ENCODE data around the gene ZC3H7A.

The ZC3H7A gene

GRCh38 chr16:11735787-11736186, 61.3 kb downstream of the ZC3H7A start:
- TF ChIP-seq CTCF (conservative IDR thresholded peaks at IDR 0.05; ENCODE audit: low read depth): no peak
- no peak overlapping the region for H3K27ac ChIP-seq
- ChIA-PET CTCF (interaction anchor here (0.6 kb wide), 1 partner anchor 132 kb away, joined by 3 read pairs; no protein-coding TSS in a partner anchor), POLR2A (ENCODE audit: low non-redundant PET) (no interaction called here)
- DNase-seq (ENCODE audit: low spot score): no peak

GRCh38 chr16:11734653-11735043, 62.4 kb downstream of the ZC3H7A start:
- no peak overlapping the region for H3K27ac ChIP-seq
- no peak for DNase-seq (ENCODE audit: low spot score)
- POLR2A ChIA-PET (ENCODE audit: low non-redundant PET): interaction anchor here (0.5 to 0.8 kb wide), 2 partner anchors 15 to 109 kb away, joined by 3 to 4 read pairs; no protein-coding TSS in a partner anchor
- no peak for TF ChIP-seq CTCF (conservative IDR thresholded peaks at IDR 0.05; ENCODE audit: low read depth)
- CTCF ChIA-PET: interaction anchor here (0.7 kb wide), 1 partner anchor 20 kb away, joined by 4 read pairs; no protein-coding TSS in a partner anchor

- TF ChIP-seq CTCF (conservative IDR thresholded peaks at IDR 0.05; ENCODE audit: low read depth): no peak
- no peak overlapping the region for H3K27ac ChIP-seq
- CTCF ChIA-PET: interaction anchor here (0.7 kb wide), 1 partner anchor 20 kb away, joined by 4 read pairs; no protein-coding TSS in a partner anchor
- no peak for DNase-seq (ENCODE audit: low spot score)
- POLR2A ChIA-PET (ENCODE audit: low non-redundant PET): interaction anchor here (0.5 to 0.8 kb wide), 2 partner anchors 15 to 109 kb away, joined by 3 to 4 read pairs; no protein-coding TSS in a partner anchor
These were observed 62.9 kb downstream of the ZC3H7A start for GRCh38 chr16:11734025-11734652.

GRCh38 chr16:11731222-11731621, 65.8 kb downstream of the ZC3H7A start:
- no peak overlapping the region for H3K27ac ChIP-seq
- ChIA-PET POLR2A (ENCODE audit: low non-redundant PET) (no interaction called here), CTCF (no interaction called here)
- no peak for DNase-seq (ENCODE audit: low spot score)
- TF ChIP-seq CTCF (conservative IDR thresholded peaks at IDR 0.05; ENCODE audit: low read depth): no peak

GRCh38 chr16:11729787-11730186, 67.3 kb downstream of the ZC3H7A start:
- DNase-seq (ENCODE audit: low spot score): no peak
- ChIA-PET POLR2A (ENCODE audit: low non-redundant PET) (no interaction called here), CTCF (interaction anchor here (0.7 kb wide), 1 partner anchor 334 kb away, joined by 3 read pairs; no protein-coding TSS in a partner anchor)
- TF ChIP-seq CTCF (conservative IDR thresholded peaks at IDR 0.05; ENCODE audit: low read depth): no peak
- no peak overlapping the region for H3K27ac ChIP-seq

GRCh38 chr16:11727796-11728543, 69.1 kb downstream of the ZC3H7A start:
- DNase-seq (ENCODE audit: low spot score): no peak
- TF ChIP-seq CTCF (conservative IDR thresholded peaks at IDR 0.05; ENCODE audit: low read depth): no peak
- POLR2A ChIA-PET (ENCODE audit: low non-redundant PET): no interaction called here
- CTCF ChIA-PET: no interaction called here
- H3K27ac ChIP-seq: no peak overlapping the region

All from RWPE1 (cell line).